Epithelial cell of proximal tubule (primary cell): ENCODE data around the gene WDR48. TPM values are rescaled to one million over a fixed set of nuclear protein-coding genes. Genes with fewer than 3 reads are reported as not detected.

ENCODE experiments used
- DNase-seq: peaks from one replicate; pipeline ENCODE4 v3.0.0-alpha.2; 2011; ENCODE audit warnings: low read depth
- H3K4me3 ChIP-seq: 2 replicates; pipeline ENCODE4 v1.5.1; 2011; ENCODE audit warnings: low read depth, mild to moderate bottlenecking, low read length
- CTCF ChIP-seq: conservative IDR thresholded peaks from 2 replicates; pipeline ENCODE4 v1.5.1; 2012; ENCODE audit warnings: low read depth, mild to moderate bottlenecking, low read length
- total RNA-seq: library from RNA; depleted of rRNA; stranded (reverse); fragments of >200 nt; gene quantifications from 2 replicates; pipeline ENCODE4 v1.2.3, GENCODE V29; 2015

Gene WDR48
- total RNA-seq, 1 donor from 2014 or later: 29.5 TPM

- no peak for DNase-seq
- H3K4me3 ChIP-seq: no peak overlapping the region
- TF ChIP-seq CTCF: no peak
Observed at GRCh38 chr3:39019299-39019698, 32.5 kb upstream of the WDR48 start.

GRCh38 chr3:39021029-39021428 is 30.8 kb upstream of the WDR48 start:
- no peak for DNase-seq
- TF ChIP-seq CTCF: no peak

GRCh38 chr3:39021465-39022285 is 30.1 kb upstream of the WDR48 start:
- H3K4me3 ChIP-seq: no peak overlapping the region
- DNase-seq: no peak
- TF ChIP-seq CTCF: no peak

More at GRCh38 chr3:39021029-39021428, 30.8 kb upstream of the WDR48 start:
- no peak overlapping the region for H3K4me3 ChIP-seq

DNA sequence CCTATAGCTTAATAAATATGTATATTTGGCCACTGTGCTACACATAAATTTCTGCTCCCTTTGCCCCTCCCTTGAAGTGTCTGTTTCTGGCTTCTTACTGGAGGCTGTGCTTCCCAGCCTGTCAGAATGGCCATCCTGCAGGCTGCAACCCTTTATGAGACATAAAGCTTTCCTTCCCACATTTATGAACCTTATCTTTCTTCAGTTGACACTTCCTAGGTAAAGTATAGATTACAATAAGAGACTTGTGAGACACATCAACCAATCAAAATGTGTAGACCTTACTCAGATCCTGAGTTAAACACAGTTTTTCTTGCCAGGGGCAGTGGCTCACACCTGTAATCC is 29.6 kb upstream of the WDR48 start:
- no peak overlapping the region for H3K4me3 ChIP-seq
- TF ChIP-seq CTCF: no peak
- no peak for DNase-seq

GRCh38 chr3:39024497-39024896 is 27.3 kb upstream of the WDR48 start:
- H3K4me3 ChIP-seq: no peak overlapping the region
- DNase-seq: no peak
- TF ChIP-seq CTCF: no peak

DNA sequence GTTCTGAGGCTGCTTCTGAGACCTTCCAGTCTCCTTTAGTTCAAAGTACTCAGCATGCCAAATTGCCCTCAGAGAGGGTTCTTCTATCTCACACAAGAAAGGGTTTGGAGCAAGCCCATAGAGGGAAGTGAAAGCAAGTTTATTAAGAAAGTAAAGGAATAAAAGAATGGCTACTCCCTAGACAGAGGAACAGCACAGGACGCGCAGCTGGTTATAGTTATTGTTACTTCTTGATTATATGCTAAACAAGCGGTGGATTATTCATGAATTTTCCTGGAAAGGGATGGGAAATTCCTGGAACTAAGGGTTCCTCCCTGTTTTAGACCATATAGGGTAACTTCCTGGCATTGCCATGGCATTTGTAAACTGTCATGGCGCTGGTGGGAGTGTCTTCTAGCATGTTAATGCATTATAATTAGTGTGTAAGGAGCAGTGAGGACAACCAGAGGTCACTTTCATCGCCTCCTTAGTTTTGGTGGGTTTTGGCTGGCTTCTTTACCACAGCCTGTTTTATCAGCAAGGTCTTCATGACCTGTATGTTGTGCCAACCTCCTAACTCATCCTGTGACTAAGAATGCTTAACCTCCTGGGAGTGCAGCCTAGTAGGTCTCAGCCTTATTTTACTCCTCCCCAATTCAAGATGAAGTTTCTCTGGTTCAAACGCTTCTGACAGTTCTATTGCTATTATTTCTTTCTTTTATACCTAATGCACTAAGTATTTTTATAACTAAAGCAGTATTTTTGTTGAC is 26.4 kb upstream of the WDR48 start:
- DNase-seq: no peak

More for the DNA sequence above, 26.4 kb upstream of the WDR48 start:
- TF ChIP-seq CTCF: no peak
- H3K4me3 ChIP-seq: no peak overlapping the region
